ENCODE data around the gene FAM78B. TPM values are rescaled to one million over a fixed set of nuclear protein-coding genes. Genes with fewer than 3 reads are reported as not detected.
A peak's percentile ranks its signal among the peaks of the same experiment; 100 is the strongest.

FAM78B gene
- total and polyA plus RNA-seq, 4 donors: 0.30 to 1.4 (median 0.46) TPM

- no peak for TF ChIP-seq CTCF (IDR thresholded peaks at IDR 0.05; ENCODE audit: control extremely low read depth, extremely low read depth)
- H3K4me1 ChIP-seq (ENCODE audit: control insufficient read depth in 5 of 5, insufficient read depth in 5 of 5, low read length in 5 of 5): no peaks in the 10 kb centered on the region
- DNase-seq (no peak), ATAC-seq (ENCODE audit: insufficient read depth, low FRiP score) (no peak)
- no peak overlapping the region for H3K9ac ChIP-seq (ENCODE audit: insufficient read depth in 1 of 2, low read length in 2 of 2)
- no peaks in the 10 kb centered on the region for H3K27me3 ChIP-seq (ENCODE audit: control insufficient read depth in 3 of 3, insufficient read depth in 3 of 3, low read length in 2 of 3)
- 84 to 86% methylated on average over 2 of the region's 2 CpGs for WGBS, 2 donors
- no peaks in the 10 kb centered on the region for H3K36me3 ChIP-seq (ENCODE audit: control insufficient read depth in 4 of 4, insufficient read depth in 4 of 4, low read length in 4 of 4)
- no peak overlapping the region for H3K27ac ChIP-seq (ENCODE audit: low read depth in 1 of 2, low read length in 1 of 2)
- H3K9me3 ChIP-seq (ENCODE audit: control insufficient read depth in 4 of 4, insufficient read depth in 3 of 4, low read length in 3 of 4): no peaks in the 10 kb centered on the region
- H3K4me3 ChIP-seq: no peak overlapping the region
These were observed 54.4 kb downstream of the FAM78B start for GRCh38 chr1:166112425-166112824.

GRCh38 chr1:166111430-166111829 is 55.4 kb downstream of the FAM78B start:
- H3K9me3 ChIP-seq (ENCODE audit: control insufficient read depth in 4 of 4, insufficient read depth in 3 of 4, low read length in 3 of 4): no peaks in the 10 kb centered on the region
- H3K4me1 ChIP-seq (ENCODE audit: control insufficient read depth in 5 of 5, insufficient read depth in 5 of 5, low read length in 5 of 5): no peaks in the 10 kb centered on the region
- H3K9ac ChIP-seq (ENCODE audit: insufficient read depth in 1 of 2, low read length in 2 of 2): no peak overlapping the region
- no peak overlapping the region for H3K27ac ChIP-seq (ENCODE audit: low read depth in 1 of 2, low read length in 1 of 2)
- H3K36me3 ChIP-seq (ENCODE audit: control insufficient read depth in 4 of 4, insufficient read depth in 4 of 4, low read length in 4 of 4): no peaks in the 10 kb centered on the region
- no peak for TF ChIP-seq CTCF (IDR thresholded peaks at IDR 0.05; ENCODE audit: control extremely low read depth, extremely low read depth)
- H3K4me3 ChIP-seq: no peak overlapping the region
- H3K27me3 ChIP-seq (ENCODE audit: control insufficient read depth in 3 of 3, insufficient read depth in 3 of 3, low read length in 2 of 3): no peaks in the 10 kb centered on the region
- ATAC-seq (ENCODE audit: insufficient read depth, low FRiP score) (no peak), DNase-seq (no peak)
- WGBS, 2 donors: 68 to 82% methylated on average over 3 of the region's 3 CpGs

GRCh38 chr1:166090244-166090643 is 76.6 kb downstream of the FAM78B start:
- Histone ChIP-seq H3K9me3 (ENCODE audit: control insufficient read depth in 4 of 4, insufficient read depth in 3 of 4, low read length in 3 of 4) (no peaks in the 10 kb centered on the region), H3K4me1 (ENCODE audit: control insufficient read depth in 5 of 5, insufficient read depth in 5 of 5, low read length in 5 of 5) (peaks cover 0 to 4% (median 0%) of the 10 kb centered on the region in 5 donors), H3K9ac (ENCODE audit: insufficient read depth in 1 of 2, low read length in 2 of 2) (no peak overlapping the region), H3K27ac (ENCODE audit: low read depth in 1 of 2, low read length in 1 of 2) (no peak overlapping the region), H3K27me3 (ENCODE audit: control insufficient read depth in 3 of 3, insufficient read depth in 3 of 3, low read length in 2 of 3) (no peaks in the 10 kb centered on the region), H3K4me3 (no peak overlapping the region), H3K36me3 (ENCODE audit: control insufficient read depth in 4 of 4, insufficient read depth in 4 of 4, low read length in 4 of 4) (no peaks in the 10 kb centered on the region)
- ATAC-seq (ENCODE audit: insufficient read depth, low FRiP score): no peak
- DNase-seq: peak in 1 of 3 donors; percentile 6
- TF ChIP-seq CTCF (IDR thresholded peaks at IDR 0.05; ENCODE audit: control extremely low read depth, extremely low read depth): no peak
- WGBS, 2 donors: 59 to 61% methylated on average over 4 of the region's 4 CpGs

GRCh38 chr1:166089804-166090203 is 77.0 kb downstream of the FAM78B start:
- TF ChIP-seq CTCF (IDR thresholded peaks at IDR 0.05; ENCODE audit: control extremely low read depth, extremely low read depth): no peak
- Histone ChIP-seq H3K36me3 (ENCODE audit: control insufficient read depth in 4 of 4, insufficient read depth in 4 of 4, low read length in 4 of 4) (no peaks in the 10 kb centered on the region), H3K27me3 (ENCODE audit: control insufficient read depth in 3 of 3, insufficient read depth in 3 of 3, low read length in 2 of 3) (no peaks in the 10 kb centered on the region), H3K9ac (ENCODE audit: insufficient read depth in 1 of 2, low read length in 2 of 2) (no peak overlapping the region), H3K4me1 (ENCODE audit: control insufficient read depth in 5 of 5, insufficient read depth in 5 of 5, low read length in 5 of 5) (peaks cover 0 to 4% (median 0%) of the 10 kb centered on the region in 5 donors), H3K4me3 (no peak overlapping the region), H3K9me3 (ENCODE audit: control insufficient read depth in 4 of 4, insufficient read depth in 3 of 4, low read length in 3 of 4) (no peaks in the 10 kb centered on the region), H3K27ac (ENCODE audit: low read depth in 1 of 2, low read length in 1 of 2) (no peak overlapping the region)
- WGBS, 2 donors: 20% methylated on average over 6 of the region's 6 CpGs
- no peak for ATAC-seq (ENCODE audit: insufficient read depth, low FRiP score)
- DNase-seq: peak in 1 of 3 donors; percentile 5
